ENCODE data around the gene TTC33.

TTC33 gene

GRCh38 chr5:40485021-40485998, 270.5 kb downstream of the TTC33 start:
- no peak overlapping the region for H3K27ac ChIP-seq
- TF ChIP-seq CTCF (conservative IDR thresholded peaks at IDR 0.05) (no peak), ZFX (IDR thresholded peaks at IDR 0.05) (no peak)

GRCh38 chr5:40484495-40484894, 271.3 kb downstream of the TTC33 start:
- H3K27ac ChIP-seq, result no peak overlapping the region

GRCh38 chr5:40483316-40483715, 272.4 kb downstream of the TTC33 start:
- no peak overlapping the region for H3K27ac ChIP-seq
- no peak for TF ChIP-seq CTCF (conservative IDR thresholded peaks at IDR 0.05)
- TF ChIP-seq ZFX (IDR thresholded peaks at IDR 0.05), result no peak

More at GRCh38 chr5:40484495-40484894, 271.3 kb downstream of the TTC33 start:
- TF ChIP-seq ZFX (IDR thresholded peaks at IDR 0.05) (no peak), CTCF (conservative IDR thresholded peaks at IDR 0.05) (no peak)

- H3K27ac ChIP-seq, result no peak overlapping the region
- TF ChIP-seq ZFX (IDR thresholded peaks at IDR 0.05) (no peak), CTCF (conservative IDR thresholded peaks at IDR 0.05) (no peak)
Observed at GRCh38 chr5:40481241-40481640, 274.5 kb downstream of the TTC33 start.

- TF ChIP-seq ZFX (IDR thresholded peaks at IDR 0.05) (no peak), CTCF (conservative IDR thresholded peaks at IDR 0.05) (no peak)
- H3K27ac ChIP-seq, result no peak overlapping the region
Observed at GRCh38 chr5:40480392-40480791, 275.4 kb downstream of the TTC33 start.

- TF ChIP-seq ZFX (IDR thresholded peaks at IDR 0.05), result no peak
- no peak for TF ChIP-seq CTCF (conservative IDR thresholded peaks at IDR 0.05)
- no peak overlapping the region for H3K27ac ChIP-seq
Observed at GRCh38 chr5:40479939-40480338, 275.8 kb downstream of the TTC33 start.

GRCh38 chr5:40478766-40479165, 277.0 kb downstream of the TTC33 start:
- TF ChIP-seq ZFX (IDR thresholded peaks at IDR 0.05) (no peak), CTCF (conservative IDR thresholded peaks at IDR 0.05) (no peak)
- H3K27ac ChIP-seq, result no peak overlapping the region

All from C4-2B (cell line).